GM10266 (cell line): ENCODE results near the gene ANAPC15.
"Not testable (repeated sequence)": the region's sequence is repeated elsewhere in the genome, so short reads cannot be mapped to it uniquely, and the experiment has no call there.

ENCODE experiments used
- DNase-seq: peaks from one replicate; pipeline ENCODE4 v3.0.0; 2012; ENCODE audit errors: extremely low spot score
- CTCF ChIP-seq: IDR thresholded peaks from 2 replicates; pipeline ENCODE4 v1.5.1; 2012; ENCODE audit warnings: mild to moderate bottlenecking, low read depth; ENCODE audit not compliant: control insufficient read depth, insufficient read depth; ENCODE audit errors: missing control alignments

Gene ANAPC15

GRCh38 chr11:72146625-72147024, 34.1 kb upstream of the ANAPC15 start:
- TF ChIP-seq CTCF, result no peak
- DNase-seq, result no peak

GRCh38 chr11:72144807-72145565, 32.5 kb upstream of the ANAPC15 start:
- no peak for TF ChIP-seq CTCF
- no peak for DNase-seq

DNA sequence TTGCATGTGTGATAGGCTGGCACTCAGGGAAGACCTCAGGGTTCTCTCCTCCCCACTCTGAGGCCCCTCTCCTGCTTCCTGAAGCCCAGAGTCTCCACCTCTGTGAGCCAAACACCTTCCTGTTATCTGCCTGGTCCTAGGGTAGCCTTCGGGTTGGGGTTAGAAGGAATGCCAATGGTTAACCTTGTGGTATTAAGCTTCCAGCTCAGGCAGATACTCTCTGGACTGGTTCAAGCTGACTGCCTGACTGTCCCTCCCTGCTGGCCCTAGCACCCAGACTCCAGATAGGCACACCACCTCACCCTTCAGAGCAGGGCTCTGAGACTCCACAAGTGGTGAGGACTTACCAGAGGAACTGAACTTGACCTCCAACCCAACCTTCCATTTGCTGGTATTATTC, 30.0 kb upstream of the ANAPC15 start:
- DNase-seq, result not testable (repeated sequence)

- DNase-seq, result not testable (repeated sequence)
These were observed 29.6 kb upstream of the ANAPC15 start for GRCh38 chr11:72142086-72142485.

DNA sequence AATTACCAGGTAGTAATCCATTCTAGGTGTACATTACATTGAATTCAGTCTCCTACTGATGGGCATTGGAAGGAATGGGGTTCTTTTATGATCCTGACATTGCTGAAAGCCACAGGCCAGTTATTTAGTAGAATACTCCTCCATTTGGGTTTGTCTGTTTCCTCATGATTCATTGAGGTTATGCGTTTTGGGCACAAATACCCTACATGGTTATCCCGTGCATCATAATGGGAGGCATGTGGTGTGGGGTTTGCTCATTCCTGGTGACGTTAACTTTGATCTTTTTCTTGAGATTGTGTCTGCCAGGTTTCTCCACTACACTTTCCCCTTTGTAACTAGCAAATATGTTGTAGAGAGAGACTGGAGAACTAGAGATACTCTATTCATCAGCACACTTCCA, 28.6 kb upstream of the ANAPC15 start:
- no peak for TF ChIP-seq CTCF
- DNase-seq, result no peak

- DNase-seq, result no peak
- TF ChIP-seq CTCF, result no peak
These were observed 28.2 kb upstream of the ANAPC15 start for GRCh38 chr11:72140661-72141060.

DNA sequence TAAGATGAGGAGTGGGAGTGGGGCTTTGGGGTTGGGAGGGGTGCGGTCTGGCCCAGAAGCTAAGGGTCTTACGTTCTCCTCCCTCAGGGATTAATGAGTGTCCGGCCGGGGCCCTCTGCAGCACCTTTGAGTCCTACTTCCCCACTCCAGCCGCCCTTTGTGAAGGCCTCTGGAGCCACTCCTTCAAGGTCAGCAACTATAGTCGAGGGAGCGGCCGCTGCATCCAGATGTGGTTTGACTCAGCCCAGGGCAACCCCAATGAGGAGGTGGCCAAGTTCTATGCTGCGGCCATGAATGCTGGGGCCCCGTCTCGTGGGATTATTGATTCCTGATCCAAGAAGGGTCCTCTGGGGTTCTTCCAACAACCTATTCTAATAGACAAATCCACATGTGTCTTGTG, 27.0 kb upstream of the ANAPC15 start:
- no peak for TF ChIP-seq CTCF
- no peak for DNase-seq

DNA sequence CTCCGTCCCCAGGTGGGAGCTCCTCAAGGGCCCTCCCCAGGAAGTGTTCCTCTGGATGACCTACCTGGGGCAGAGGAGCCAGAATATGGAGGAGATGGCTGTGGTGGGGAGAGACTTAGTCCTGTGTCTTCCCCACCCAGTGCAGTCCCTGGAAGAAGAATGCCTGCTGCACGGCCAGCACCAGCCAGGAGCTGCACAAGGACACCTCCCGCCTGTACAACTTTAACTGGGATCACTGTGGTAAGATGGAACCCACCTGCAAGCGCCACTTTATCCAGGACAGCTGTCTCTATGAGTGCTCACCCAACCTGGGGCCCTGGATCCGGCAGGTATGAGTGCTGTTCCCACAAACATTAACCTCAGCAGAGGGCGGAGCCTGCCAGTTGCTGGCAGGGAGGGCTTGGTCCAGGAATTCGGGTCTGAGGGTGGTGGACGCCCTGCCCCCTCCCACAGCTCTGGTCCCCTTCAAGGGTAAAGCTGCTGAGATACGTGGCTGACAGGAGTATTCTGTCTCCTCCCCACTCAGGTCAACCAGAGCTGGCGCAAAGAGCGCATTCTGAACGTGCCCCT, 26.4 kb upstream of the ANAPC15 start:
- TF ChIP-seq CTCF, result no peak
- DNase-seq, result no peak
